ENCODE data around the gene FBXW2.
"Not testable (repeated sequence)": the region's sequence is repeated elsewhere in the genome, so short reads cannot be mapped to it uniquely, and the experiment has no call there.

FBXW2 gene

GRCh38 chr9:120778758-120779157 is 14.5 kb downstream of the FBXW2 start:
- DNase-seq: no peak

DNA sequence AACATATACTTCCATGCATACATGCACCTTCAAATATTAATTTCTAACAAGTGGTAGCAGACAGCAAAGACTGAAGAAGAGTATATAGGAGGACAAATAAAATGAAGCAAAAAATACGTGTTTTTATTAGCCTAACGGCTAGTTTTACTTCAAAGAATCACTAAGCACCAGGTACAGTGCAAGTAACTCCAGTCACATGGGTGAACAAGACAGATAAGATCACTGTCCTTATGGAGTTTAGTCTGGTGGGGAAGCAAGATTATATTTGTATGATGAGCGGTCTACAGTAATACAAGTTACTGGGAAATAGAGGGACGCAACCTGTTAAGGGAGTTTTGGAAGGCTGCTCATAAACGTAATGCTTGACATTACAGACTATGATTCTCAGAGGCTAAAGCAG is 16.0 kb downstream of the FBXW2 start:
- DNase-seq: no peak

DNA sequence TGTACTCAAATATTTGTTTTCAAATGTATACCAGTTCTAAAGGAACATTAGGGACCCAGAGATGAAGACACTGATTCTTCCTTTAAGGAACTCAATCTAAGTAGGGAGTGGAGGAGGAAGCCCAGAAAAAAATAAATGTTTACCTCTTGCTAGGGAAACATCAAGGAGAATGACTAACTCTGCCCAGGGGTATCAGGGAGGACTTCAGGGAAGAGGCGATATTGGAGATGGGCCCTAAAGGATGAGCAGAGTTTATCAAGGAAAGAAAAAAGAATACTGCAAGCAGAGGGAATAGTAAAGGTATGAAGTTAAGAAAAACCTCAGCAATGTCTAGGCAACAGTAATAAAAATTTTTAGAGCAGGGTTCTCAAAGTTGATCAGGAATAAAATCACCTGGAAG is 16.4 kb downstream of the FBXW2 start:
- DNase-seq: no peak

DNA sequence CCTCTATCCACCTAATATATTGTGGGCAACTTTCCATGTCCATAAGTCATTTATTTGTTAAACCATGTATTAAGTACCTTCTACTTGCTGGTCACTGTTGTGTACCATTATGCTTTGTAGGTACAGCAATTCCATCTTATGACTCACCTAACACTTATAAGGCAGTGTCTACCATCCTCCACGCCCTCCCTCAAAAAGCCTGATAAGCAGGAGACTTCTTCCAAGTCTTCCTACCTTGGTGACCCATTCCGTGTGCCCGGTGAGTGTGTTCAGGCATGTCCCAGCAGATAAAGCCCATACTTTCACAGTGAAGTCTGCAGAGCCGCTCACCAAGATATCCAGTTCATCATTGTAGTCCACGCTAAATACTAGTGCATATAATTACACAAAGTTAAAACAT is 17.4 kb downstream of the FBXW2 start:
- no peak for DNase-seq

DNA sequence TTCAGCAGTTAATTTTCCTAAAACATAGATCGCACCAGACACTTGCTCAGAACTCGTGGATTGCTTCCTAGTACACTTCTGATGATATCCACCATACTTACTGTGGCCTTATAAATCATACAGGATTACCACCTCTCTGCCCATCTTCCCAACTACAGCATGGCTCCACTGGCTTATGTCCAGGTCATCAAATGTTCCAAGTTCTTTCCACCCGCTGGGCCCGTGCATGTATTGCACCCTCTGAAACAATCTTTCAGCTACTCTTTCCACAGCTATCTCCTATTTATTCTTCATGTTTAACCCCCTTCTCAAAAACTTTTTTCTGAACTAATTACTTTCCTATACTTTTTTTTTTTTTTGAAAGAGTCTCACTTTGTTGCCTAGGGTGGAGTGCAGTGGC is 18.5 kb downstream of the FBXW2 start:
- no peak for DNase-seq

DNA sequence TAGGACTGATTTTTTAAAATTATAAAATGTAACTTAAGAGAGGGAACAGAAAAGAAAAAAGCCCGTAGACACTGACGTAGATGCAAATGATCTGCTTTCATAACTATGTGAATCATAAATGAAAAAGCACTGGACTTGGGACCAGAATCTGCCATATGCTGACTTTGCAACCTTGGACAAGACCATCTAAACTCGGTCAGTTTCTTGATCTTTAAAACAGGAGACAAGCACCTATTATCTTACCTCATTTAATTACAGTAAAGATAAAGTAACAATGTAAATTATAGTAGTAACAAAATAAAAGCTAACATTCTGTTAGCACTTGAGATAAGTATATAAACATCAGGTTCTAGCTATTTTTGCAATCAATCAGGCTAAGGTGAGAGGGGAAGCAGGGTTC is 20.0 kb downstream of the FBXW2 start:
- no peak for DNase-seq

DNA sequence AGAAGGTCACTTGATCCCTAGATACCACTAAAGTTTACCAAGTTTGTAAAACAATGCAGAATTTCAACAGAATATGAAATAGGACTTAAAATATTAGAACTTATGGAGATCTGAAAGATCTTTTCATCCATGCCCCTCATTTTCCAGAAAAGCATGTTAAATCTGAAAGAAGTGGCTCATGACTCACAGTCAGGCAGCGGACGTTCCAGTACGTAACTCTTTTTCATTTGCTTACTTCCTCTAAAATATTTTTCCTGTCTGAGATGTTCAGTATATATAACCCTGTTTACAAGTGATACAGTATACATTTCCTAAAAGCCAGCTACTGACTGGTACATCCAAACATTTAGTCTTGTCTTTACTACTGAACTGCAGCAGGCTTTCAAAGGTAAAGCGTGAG is 22.3 kb downstream of the FBXW2 start:
- DNase-seq: no peak

DNA sequence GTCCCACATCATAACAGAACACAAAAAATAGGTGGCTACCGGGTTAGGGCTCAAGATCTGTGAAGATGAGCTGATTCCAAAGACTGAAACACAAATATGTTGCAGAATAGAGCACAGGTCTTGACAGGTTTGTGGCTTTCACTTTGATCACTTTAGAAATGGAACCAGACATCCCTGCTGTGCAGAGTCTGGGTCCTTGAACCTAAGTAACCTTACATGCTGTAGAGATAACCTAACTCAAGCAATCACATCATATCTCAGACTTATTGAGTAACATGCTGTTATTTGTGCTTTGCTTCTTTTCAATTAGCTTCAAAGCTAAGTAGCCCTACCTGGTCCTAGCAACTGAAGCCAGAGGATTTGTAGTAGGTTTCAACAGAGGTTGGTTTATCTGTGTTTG is 24.3 kb downstream of the FBXW2 start:
- no peak for DNase-seq

DNA sequence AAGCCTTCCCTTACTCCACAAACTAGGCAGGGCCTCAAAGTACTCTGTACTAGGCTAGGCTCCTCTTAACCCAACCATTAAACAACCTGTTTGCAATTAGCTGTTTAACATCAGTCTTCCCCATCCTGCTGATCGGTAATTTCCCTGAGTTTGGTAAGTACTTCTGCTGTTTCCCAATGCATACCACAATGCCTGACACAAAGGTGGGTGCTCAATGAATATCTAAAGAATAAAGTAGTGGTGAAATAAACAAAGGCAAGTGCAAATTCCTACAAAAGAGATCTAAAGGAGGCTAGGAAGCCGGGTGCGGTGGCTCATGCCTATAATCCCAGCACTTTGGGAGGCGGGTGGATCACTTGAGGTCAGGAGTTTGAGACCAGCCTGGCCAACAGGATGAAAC is 25.0 kb downstream of the FBXW2 start:
- no peak for DNase-seq

DNA sequence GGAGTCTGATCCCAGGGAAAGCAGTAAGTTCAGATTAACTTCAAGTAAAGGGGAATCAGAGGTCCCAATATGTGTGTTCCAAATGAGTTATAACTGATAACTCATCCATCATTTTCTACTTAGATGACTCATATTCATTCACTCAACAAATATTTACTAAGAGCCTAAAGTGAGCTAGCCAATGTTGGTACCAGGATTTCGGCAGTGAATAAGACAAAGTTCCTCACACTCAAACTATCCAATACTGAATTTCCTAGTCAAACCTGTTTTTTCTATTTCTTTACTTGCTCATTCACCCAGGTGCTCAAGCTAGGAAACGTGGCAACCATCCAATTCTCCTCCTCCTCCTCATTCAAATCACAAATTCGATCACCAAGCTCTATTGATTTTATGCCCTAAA is 25.8 kb downstream of the FBXW2 start:
- DNase-seq: no peak

DNA sequence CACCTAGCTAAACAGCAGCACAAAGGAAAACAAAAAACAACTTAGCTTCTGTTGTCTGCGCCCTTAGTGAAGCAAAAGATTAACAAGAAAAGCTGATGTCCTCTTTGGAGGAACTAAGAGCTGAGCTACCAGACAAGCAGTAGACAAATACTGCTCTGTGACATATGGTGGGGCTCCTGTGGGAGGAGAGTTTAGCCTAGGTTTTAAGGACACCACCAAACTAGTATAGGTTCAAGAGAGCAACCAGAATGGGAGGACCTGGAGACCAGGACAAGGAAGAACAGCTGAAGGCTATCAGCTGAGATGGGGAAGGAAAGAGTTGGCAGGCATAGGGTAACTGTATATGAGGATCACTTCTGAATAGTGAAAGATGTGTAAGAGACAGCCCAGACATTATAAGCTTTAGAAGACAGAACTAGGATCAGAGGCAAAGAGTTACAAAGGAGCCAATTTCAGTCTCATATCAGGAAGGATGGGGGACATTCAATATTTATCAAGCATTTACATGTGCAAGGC is 27.2 kb downstream of the FBXW2 start:
- DNase-seq: no peak

GRCh38 chr9:120764476-120764875 is 28.7 kb downstream of the FBXW2 start:
- no peak for DNase-seq

- DNase-seq: no peak
Measured at GRCh38 chr9:120761006-120761405, 32.2 kb downstream of the FBXW2 start.

DNA sequence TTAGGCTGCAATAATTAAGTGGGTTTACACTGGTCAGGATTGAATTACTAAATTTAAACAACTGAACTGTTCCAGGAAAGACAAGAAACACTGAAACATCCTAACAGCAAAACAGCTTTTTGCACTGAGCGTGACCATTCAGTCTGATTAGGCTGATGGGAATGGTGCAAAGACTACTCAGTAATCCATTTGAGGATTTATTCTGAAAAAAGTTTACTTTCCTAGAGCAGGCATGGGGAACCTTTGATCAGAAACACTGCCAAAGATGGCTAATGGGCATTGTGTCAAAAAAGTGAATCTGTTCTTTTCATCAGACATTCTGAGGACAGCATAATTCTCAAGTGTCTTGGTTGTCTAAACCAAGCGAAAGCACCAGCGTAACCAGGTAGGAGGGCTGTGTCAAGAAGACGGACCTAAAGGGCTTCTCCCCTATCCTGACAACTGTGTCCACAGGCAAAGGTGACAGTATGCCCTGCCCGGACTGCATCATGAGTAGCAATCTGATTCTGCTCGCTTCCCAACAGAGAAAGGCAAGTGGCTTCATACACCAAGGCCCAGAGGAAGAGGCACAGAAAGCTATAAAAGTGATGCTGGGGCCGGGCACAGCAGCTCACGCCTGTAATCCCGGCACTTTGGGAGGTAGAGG is 33.3 kb downstream of the FBXW2 start:
- no peak for DNase-seq

- no peak for DNase-seq
Measured at GRCh38 chr9:120758544-120758943, 34.7 kb downstream of the FBXW2 start.

GRCh38 chr9:120757026-120757913 is 35.9 kb downstream of the FBXW2 start:
- DNase-seq: no peak

GRCh38 chr9:120756531-120756930 is 36.7 kb downstream of the FBXW2 start:
- no peak for DNase-seq

DNA sequence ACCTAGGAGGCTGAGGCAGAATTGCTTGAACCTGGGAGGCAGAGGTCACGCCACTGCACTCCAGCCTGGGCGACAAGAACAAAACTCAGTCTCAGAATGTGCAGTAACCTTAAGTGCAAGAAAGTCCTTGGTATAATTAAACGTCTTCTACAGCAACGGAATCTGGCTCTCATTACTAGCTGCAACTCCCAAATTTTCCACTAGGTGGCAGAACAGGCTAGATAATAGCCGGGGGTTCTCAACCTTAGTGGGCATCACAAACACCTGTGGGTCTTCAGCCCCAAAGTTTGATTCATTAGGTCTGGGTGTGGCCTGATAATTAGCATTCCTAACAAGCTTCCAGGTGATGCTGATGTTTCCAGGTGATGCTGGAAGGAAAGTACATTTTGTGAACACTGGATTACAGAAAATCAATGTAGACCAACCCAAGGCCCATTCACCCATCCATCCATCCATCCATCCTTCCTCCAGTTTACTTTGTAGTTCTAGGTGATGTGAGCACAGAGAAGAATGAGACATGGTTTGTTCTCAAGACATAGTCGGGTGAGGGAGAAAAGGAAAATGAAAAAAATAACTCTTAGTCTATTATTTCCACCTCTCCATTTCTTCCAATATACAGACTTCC is 37.3 kb downstream of the FBXW2 start:
- peak; percentile 62 for DNase-seq

DNA sequence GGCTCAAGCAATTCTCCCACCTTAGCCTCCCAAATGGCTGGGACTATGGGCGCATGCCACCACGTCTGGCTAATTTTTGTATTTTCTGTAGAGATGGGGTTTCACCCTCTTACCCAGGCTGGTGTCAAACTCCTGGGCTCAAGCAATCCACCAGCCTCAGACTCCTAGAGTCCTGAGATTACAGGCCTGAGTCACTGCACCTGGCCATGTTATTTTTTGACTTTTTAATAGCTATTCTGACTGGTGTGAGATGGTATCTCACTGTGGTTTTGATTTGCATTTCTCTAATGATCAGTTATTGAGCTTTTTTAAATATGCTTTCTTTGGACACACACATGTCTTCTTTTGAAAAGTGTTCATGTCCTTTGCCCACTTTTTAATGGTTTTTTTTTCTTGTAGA is 38.2 kb downstream of the FBXW2 start:
- DNase-seq: no peak

- DNase-seq: no peak
Measured at GRCh38 chr9:120750421-120750820, 42.8 kb downstream of the FBXW2 start.

GRCh38 chr9:120746366-120746765 is 46.9 kb downstream of the FBXW2 start:
- not testable (repeated sequence) for DNase-seq

DNA sequence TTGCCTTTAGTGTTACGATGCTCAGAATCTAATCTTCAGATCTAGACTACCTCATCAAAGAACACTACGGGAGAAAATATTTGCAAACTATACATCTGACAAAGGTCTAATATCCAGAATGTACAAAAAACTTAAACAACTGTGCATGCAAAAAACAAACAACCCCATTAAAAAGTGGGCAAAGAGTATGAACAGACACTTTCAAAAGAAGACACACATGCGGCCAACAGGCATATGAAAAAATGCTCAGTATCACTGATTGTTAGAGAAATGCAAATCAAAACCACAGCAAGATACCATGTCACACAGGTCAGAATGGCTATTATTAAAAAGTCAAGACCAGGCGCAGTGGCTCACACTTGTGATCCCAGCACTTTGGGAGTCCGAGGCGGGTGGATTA is 47.9 kb downstream of the FBXW2 start:
- DNase-seq: no peak

DNA sequence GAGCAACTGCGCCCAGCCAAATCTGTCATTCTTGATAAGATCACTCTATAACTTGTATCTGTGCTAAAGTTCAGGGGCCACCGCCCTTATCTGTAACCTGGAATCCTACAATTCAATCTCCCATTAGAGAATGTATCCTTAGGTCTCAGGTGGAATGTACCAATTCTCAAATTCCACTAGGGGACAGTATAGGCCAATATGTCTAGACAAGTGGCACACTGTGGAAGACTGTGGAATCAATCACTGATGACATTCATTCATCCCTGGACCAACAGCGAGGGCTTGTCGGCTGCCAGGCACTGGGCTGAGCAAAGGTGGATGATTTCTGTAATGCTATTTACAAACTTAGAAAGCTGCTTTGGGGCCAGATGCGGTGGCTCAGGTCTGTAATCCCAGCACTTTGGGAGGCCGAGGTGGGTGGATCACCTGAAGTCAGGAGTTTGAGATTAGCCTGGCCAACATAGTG is 50.2 kb downstream of the FBXW2 start:
- DNase-seq: no peak

- DNase-seq: no peak
Measured at GRCh38 chr9:120741701-120742100, 51.5 kb downstream of the FBXW2 start.

Measured in activated naive CD4-positive, alpha-beta T cell treated with Interleukin-2 at 50 U/mL for 16 hours (primary cell).